Mammary epithelial cell (primary cell): ENCODE data around the gene ARID1B.

ENCODE experiments used
- CTCF ChIP-seq, 2 donors: IDR thresholded peaks in 1 of 2; conservative IDR thresholded peaks in 1 of 2; 2 replicates each; pipeline ENCODE4 v1.5.1; 2011 to 2012; ENCODE audit warnings: inconsistent platforms in 2 of 2, low read length in 2 of 2, mild to moderate bottlenecking in 2 of 2, control low read depth in 1 of 2, low read depth in 1 of 2; ENCODE audit not compliant: insufficient read depth in 1 of 2; ENCODE audit errors: extremely low read depth in 1 of 2
- EZH2 ChIP-seq: IDR thresholded peaks from 2 replicates; pipeline ENCODE4 v1.6.1; 2012; ENCODE audit warnings: low read length, inconsistent platforms, borderline replicate concordance

GRCh38 chr6:157246048-157246630 lies 469.0 kb downstream of the ARID1B start:
- TF ChIP-seq CTCF (conservative IDR thresholded peaks at IDR 0.05 in 1 of 2, IDR thresholded peaks at IDR 0.05 in 1 of 2; ENCODE audit: extremely low read depth in 1 of 2, insufficient read depth in 1 of 2, low read depth in 1 of 2, low read length in 2 of 2): no peak
- TF ChIP-seq EZH2: no peak
